ENCODE measurements around the gene CAPN9.

DNA sequence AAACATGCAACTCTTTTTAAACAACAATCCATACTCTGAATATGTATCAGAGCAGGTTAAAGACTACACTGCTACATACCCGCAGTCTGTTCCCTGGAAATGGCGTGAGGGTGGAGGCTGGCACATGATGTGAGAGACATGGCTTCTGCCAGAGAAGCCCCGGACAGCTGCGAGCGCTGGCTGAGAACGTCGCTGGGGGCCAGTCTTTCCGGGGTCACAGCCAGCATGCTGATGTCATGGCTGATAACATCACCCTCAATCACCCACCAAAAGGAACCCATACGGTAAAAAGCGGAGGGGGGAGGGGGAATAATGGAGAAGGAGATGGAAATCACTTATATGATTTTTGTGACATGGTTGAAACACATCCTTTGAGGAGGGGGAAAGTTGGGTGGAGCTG is 92.0 kb downstream of the CAPN9 start:
- TF ChIP-seq, protein P1, sequence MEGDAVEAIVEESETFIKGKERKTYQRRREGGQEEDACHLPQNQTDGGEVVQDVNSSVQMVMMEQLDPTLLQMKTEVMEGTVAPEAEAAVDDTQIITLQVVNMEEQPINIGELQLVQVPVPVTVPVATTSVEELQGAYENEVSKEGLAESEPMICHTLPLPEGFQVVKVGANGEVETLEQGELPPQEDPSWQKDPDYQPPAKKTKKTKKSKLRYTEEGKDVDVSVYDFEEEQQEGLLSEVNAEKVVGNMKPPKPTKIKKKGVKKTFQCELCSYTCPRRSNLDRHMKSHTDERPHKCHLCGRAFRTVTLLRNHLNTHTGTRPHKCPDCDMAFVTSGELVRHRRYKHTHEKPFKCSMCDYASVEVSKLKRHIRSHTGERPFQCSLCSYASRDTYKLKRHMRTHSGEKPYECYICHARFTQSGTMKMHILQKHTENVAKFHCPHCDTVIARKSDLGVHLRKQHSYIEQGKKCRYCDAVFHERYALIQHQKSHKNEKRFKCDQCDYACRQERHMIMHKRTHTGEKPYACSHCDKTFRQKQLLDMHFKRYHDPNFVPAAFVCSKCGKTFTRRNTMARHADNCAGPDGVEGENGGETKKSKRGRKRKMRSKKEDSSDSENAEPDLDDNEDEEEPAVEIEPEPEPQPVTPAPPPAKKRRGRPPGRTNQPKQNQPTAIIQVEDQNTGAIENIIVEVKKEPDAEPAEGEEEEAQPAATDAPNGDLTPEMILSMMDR (IDR thresholded peaks at IDR 0.05): no peak
- no peak for TF ChIP-seq POLR2A (IDR thresholded peaks at IDR 0.05)
